GM18951 (cell line): ENCODE results near the gene PDIK1L.

Experiments used
- POLR2A ChIP-seq: IDR thresholded peaks from 4 replicates; pipeline ENCODE4 v1.6.1; 2011; ENCODE audit warnings: mild to moderate bottlenecking; ENCODE audit not compliant: insufficient read length, insufficient read depth; ENCODE audit errors: extremely low read depth
- in situ Hi-C: fragments of 300-500 bp; cut with MboI; formaldehyde crosslinking; loops from one replicate; pipeline ENCODE4 v1.12.0; 2022; ENCODE audit warnings: low sequenced_read_pairs, mixed read lengths, inconsistent platforms; ENCODE audit not compliant: unreplicated experiment

The PDIK1L gene

DNA sequence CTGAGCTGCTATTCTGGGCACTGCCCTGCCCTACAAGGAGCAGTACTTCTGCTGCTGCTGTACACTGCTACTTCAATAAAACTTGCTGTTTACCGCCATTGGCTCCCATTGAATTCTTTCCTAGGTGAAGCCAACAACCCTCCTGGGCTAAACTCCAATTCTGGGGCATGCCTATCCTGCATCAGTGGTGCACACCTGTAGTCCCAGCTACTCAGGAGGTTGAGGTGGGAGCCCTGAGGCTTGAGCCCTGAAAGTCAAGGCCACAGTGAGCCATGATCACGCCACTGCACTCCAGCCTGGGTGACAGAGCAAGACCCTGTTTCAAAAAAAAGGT, 21.2 kb downstream of the PDIK1L start:
- no peak for TF ChIP-seq POLR2A
- in situ Hi-C loops: no loop called here

- in situ Hi-C loops: no loop called here
- no peak for TF ChIP-seq POLR2A
Observed at GRCh38 chr1:26134466-26134865, 22.8 kb downstream of the PDIK1L start.

GRCh38 chr1:26138974-26139558, 27.4 kb downstream of the PDIK1L start:
- TF ChIP-seq POLR2A: no peak
- in situ Hi-C loops: no loop called here

GRCh38 chr1:26142159-26142558, 30.5 kb downstream of the PDIK1L start:
- in situ Hi-C loops: no loop called here
- TF ChIP-seq POLR2A: no peak

- in situ Hi-C loops: loop anchor here (5.0 kb wide), 1 partner anchor 38 kb away; no protein-coding TSS in a partner anchor
- no peak for TF ChIP-seq POLR2A
Observed at GRCh38 chr1:26145041-26145959, 33.7 kb downstream of the PDIK1L start.

- in situ Hi-C loops: loop anchor here (5.0 kb wide), 1 partner anchor 39 kb away; no protein-coding TSS in a partner anchor
- TF ChIP-seq POLR2A: no peak
Observed at GRCh38 chr1:26145960-26146294, 34.3 kb downstream of the PDIK1L start.

GRCh38 chr1:26148887-26149286, 37.3 kb downstream of the PDIK1L start:
- no peak for TF ChIP-seq POLR2A
- in situ Hi-C loops: loop anchor here (5.0 kb wide), 1 partner anchor 42 kb away; no protein-coding TSS in a partner anchor

GRCh38 chr1:26153966-26154532, 42.4 kb downstream of the PDIK1L start:
- TF ChIP-seq POLR2A: no peak
- in situ Hi-C loops: no loop called here

- in situ Hi-C loops: no loop called here
- no peak for TF ChIP-seq POLR2A
Observed at GRCh38 chr1:26154750-26155149, 43.1 kb downstream of the PDIK1L start.

- no peak for TF ChIP-seq POLR2A
- in situ Hi-C loops: no loop called here
Observed at GRCh38 chr1:26155370-26156284, 44.0 kb downstream of the PDIK1L start.

DNA sequence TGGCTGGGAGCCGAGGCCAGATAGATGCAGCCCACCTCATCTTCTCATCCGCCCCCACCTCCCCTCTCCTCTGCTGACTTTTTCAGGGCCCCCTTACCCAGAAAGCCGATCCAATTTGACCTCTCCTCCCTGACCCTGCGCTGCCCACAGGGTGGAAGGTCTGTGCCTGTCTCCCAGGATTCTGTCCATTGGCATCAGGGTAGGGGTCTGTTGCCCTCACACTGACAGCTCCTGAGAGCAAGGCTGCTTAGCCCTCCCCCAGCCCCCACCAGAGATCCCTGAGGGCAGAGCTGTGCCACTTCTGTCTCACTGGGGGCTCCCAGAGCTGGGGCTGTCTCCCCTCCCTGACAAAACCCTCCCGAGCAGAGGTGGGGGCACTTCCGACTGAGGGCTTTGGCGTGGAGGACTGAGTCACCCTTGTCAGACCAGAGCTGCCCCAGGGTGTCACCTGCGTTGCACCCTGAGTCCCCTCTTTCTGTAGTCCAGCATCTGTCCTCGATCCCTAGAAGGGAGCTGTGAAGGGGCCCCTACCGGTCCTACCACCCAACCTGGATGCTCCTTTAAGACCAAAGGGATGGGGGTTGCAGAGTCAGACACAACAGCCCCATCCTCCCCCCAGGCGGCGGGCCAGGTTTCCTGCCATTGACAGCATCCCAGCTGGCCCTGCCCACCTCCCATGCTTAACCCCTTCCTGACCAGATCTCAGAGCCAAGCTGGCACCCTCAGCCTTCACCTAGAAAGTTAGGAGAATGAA, 44.8 kb downstream of the PDIK1L start:
- TF ChIP-seq POLR2A: no peak
- in situ Hi-C loops: no loop called here

GRCh38 chr1:26158271-26158907, 46.8 kb downstream of the PDIK1L start:
- no peak for TF ChIP-seq POLR2A

More at GRCh38 chr1:26158271-26158907, 46.8 kb downstream of the PDIK1L start:
- in situ Hi-C loops: no loop called here
